GM21381 (cell line): ENCODE measurements around the gene TPM4.
"Not testable (repeated sequence)": the region's sequence is repeated elsewhere in the genome, so short reads cannot be mapped to it uniquely, and the experiment has no call there.

ENCODE experiments used
- ATAC-seq: cut with Tn5 transposase; IDR thresholded peaks from one replicate; pipeline ENCODE4 v1.9.1; 2021; ENCODE audit warnings: mild to moderate bottlenecking, moderate library complexity; ENCODE audit not compliant: unreplicated experiment

Gene TPM4

DNA sequence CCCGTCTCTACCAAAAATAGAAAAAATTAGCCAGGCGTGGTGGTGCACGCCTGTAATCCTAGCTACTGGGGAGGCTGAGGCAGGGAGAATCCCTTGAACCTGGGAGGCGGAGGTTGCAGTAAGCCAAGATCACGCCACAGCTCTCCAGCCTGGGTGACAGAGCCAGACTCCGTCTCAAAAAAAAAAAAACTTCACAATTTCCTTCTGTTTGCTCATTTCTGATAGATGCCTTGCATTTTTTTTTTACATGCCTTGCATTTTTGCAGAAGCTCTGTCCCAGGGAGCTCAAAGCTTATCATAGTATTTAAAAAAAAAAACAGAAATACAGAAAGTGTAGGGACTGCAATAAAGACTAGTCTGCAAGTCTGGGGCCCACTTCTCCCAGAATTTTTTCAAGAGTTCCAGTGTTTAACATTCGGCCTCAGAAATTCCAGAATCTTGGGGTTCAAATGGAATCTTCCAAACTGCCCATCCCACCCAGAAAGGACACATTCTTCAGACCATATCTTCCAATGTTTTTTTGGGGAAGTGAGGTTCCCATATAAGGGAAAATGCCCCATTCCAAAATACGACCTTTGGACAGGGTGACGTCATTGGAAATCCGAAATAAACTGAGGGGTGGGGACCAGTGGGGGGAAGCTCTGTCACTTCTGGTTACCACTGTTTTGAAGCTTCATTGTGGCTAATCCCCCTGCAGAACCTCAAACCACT is 18.2 kb downstream of the TPM4 start:
- ATAC-seq: no peak

GRCh38 chr19:16095071-16095571 is 18.8 kb downstream of the TPM4 start:
- no peak for ATAC-seq

DNA sequence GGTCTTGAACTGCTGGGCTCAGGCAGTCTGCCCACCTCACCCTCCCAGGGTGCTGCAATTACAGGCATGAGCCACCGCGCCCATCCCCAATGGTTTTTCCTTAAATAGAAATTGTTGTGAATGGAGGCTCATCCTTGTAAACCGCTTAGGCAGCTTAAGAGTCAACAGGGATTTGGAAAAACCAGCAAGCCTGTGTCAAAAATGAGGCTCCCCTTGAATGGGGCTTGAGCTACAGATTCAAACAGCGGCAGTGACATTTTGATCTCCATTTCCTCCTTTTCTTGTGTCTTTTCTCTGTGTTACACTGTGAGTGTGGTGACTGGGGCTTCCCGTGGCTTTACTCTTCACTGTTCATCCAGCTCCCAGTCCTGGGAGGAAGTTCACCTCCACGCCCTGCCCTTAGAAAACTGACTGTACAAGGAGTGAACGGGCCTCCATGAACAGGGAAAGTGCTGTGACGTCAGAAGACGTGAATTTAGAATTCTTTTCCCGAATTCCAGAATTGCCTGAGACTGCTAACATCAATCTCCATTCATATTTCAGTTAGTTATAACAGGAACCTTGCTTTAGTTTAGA is 20.1 kb downstream of the TPM4 start:
- no peak for ATAC-seq

DNA sequence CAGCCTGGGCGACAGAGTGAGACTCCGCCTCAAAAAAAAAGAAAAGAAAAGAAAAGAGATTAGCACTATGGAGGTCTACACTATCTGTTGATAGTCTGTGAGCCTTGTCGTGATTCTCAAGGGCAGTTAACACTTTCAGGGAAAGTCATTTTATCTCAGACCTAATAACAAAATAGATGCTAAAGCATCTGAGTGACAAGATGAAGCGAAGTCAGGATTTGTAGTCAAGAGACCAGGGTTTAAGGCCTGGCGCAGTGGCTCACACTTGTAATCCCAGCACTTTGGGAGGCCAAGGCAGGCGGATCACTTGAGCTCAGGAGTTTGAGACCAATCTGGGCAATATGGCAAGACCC is 22.1 kb downstream of the TPM4 start:
- no peak for ATAC-seq

- no peak for ATAC-seq
These were observed 22.5 kb downstream of the TPM4 start for GRCh38 chr19:16098821-16099220.

DNA sequence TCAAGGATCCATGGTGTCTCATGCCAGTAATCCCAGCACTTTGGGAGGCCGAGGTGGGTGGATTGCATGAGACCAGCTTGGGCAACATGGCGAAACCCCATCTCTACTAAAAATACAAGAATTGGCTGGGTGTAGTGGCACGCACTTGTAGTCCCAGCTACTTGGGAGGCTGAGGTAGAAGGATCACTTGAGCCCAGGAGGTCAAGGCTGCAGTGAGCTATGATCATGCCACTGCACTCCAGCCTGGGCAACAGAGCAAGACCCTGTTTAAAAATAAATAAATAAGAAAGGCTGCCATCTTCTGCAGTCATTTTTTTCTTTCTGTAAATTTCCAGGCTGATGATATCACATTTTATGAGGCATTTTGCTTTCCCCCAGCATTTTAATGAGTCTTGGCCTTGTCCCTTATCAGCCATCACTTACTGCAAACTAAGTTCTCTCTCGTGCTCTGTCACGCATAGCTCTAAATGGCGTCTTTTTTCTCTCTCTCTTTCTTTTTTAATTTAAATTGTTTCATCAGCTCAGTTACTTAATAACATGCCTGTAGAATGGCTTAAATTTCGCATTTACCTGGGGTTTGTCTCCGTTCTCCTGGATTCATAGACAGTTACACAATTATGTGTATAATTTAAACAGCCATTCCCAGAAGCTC is 23.1 kb downstream of the TPM4 start:
- not testable (repeated sequence) for ATAC-seq

GRCh38 chr19:16100524-16100923 is 24.2 kb downstream of the TPM4 start:
- no peak for ATAC-seq

GRCh38 chr19:16104722-16105121 is 28.4 kb downstream of the TPM4 start:
- no peak for ATAC-seq

DNA sequence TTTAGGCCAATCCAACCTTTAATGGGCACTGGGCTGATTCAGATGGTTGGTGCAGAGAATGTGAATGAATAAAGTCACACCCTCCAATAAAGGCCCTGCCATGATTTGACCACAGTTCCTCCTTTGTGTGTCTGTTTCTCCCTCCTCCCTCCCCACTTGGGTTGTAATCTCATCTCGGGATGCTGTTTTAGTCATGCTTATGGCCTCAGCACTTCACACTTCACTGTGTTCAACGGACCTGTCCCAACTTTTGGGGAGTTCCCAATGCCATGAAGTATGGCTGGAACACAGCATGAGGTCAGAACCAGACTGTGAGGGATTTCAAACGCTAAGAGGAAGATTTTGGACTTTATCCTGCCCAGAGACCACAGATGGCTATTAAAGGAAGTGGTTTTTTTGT is 29.8 kb downstream of the TPM4 start:
- no peak for ATAC-seq

GRCh38 chr19:16111160-16111908 is 35.0 kb downstream of the TPM4 start, which contains the start of gene RAB8A:
RAB8A (plus strand) TSS chr19:16111889; CDS start chr19:16111902, 13 bp downstream.
- ATAC-seq: peak; percentile 87

GRCh38 chr19:16111909-16112752 is 35.8 kb downstream of the TPM4 start:
- no peak for ATAC-seq

DNA sequence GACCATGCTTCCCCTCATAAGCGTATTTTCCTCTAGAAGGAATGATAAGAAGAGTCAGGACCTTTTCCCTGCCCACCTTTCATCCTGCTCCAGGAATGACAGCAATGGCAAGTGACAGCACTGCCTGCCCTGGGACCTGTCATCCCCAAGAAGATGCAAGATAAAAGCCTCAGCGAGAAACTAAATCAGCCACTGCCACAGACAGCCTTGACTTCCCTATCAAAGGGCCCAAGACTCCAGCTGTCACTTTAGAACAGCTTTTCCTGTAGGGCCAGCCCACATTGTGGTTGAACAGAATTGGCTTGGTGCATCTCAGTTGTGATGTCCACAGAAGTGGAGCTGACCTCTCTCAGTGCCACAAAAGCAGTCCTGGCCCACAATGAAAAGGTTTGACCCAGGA is 36.5 kb downstream of the TPM4 start:
- no peak for ATAC-seq

DNA sequence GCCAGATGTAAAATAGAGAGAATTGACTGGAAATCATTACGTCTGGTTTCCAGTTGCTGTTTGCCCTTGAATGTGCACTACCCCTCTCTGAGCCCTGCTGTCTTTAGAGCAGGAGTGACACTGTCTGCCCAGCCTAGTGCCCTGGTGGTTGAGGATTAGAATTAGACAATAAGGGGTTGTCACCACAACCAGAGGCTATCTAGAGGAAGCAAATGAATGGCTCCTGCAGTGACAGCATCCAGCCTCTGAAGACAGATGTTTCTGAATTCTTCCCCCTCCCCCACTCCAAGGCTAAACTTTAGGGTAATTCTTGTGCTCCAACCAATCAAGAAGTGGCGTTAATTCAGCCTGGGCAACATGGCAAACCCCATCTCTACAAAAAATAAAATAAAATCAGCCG is 37.4 kb downstream of the TPM4 start:
- no peak for ATAC-seq

DNA sequence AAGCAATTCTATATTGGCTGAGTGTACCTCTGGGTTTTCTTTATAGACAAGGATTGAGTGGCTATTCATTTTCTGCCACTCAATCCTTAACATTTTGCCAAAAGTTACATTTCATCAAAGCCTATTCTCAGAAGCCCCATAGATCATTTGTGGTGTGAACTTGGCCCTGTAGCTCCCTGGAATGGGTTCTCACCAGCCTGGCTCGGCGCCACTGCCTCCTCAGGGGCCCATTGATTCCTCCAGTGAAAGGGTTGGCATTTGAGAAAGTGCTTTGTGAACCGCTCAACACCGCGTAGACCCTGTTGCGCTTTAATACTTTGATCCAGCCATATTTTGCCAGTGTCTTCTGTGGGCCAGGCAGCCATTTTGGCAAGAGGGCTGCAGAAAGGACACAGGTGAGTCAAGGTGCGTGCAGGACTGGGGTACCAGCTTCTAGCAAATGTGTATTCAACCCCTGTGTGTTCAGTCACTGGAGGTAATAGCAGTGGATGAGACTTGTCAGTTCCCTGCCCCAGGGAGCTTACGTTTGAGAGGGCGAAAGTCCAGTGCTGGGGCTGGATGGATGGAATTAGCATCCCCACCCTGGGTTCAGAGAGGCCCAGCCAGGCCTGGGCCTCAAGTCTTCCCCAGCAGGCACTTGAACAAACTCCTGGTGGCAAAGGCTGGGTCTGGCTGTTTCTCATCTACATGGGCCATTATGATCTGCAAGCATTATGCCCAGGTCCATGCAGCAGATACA is 39.2 kb downstream of the TPM4 start:
- no peak for ATAC-seq

- ATAC-seq: no peak
These were observed 39.8 kb downstream of the TPM4 start for GRCh38 chr19:16116067-16116466.

- no peak for ATAC-seq
These were observed 41.3 kb downstream of the TPM4 start for GRCh38 chr19:16117594-16118033.

GRCh38 chr19:16118489-16119033 is 42.3 kb downstream of the TPM4 start:
- peak; percentile 74 for ATAC-seq

GRCh38 chr19:16119075-16119857 is 43.0 kb downstream of the TPM4 start:
- ATAC-seq: not testable (repeated sequence)

GRCh38 chr19:16121141-16121540 is 44.8 kb downstream of the TPM4 start:
- ATAC-seq: no peak
